ENCODE data around the gene KCNMA1.

DNA sequence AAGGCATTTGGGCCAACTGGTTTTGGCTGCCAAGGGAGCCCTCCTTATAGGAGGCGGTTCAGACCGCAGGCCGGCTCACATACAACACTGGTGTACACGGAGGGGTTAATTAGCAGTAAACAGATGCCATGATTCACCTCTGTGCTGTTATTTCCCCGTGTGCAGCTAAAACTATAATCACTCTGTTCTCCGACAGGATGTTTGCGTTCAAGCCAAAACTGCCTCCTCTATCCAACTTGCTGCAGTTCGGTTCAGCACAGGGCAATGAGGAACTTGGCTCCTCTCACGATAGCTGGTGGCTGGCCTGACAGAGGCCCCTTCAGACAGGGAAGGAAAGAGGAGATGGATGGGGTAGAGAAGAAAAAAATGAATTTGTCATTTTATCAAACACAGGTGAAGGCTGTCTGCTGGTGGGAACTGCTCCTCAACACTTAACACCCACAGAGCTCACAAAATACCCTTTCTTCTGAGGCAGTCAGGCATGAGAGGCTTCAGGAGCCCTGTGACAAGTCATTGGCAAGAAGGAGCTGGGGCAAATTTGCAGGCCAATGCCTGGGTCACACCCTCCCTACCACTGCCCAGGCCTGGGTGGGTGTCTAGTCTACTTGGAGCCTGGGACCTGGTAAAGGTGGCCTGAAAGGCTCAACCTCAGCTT, 24.0 kb downstream of the KCNMA1 start:
- TF ChIP-seq, protein P1, sequence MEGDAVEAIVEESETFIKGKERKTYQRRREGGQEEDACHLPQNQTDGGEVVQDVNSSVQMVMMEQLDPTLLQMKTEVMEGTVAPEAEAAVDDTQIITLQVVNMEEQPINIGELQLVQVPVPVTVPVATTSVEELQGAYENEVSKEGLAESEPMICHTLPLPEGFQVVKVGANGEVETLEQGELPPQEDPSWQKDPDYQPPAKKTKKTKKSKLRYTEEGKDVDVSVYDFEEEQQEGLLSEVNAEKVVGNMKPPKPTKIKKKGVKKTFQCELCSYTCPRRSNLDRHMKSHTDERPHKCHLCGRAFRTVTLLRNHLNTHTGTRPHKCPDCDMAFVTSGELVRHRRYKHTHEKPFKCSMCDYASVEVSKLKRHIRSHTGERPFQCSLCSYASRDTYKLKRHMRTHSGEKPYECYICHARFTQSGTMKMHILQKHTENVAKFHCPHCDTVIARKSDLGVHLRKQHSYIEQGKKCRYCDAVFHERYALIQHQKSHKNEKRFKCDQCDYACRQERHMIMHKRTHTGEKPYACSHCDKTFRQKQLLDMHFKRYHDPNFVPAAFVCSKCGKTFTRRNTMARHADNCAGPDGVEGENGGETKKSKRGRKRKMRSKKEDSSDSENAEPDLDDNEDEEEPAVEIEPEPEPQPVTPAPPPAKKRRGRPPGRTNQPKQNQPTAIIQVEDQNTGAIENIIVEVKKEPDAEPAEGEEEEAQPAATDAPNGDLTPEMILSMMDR (IDR thresholded peaks at IDR 0.05 in 2 of 3, conservative IDR thresholded peaks at IDR 0.05 in 1 of 3; ENCODE audit: control insufficient read depth in 2 of 3, extremely low read depth in 1 of 3, insufficient read depth in 1 of 3, low read depth in 3 of 3, low read length in 3 of 3) = no peak
- TF ChIP-seq POLR2A (IDR thresholded peaks at IDR 0.05; ENCODE audit: low read depth, low read length) (no peak), BHLHE40 (IDR thresholded peaks at IDR 0.05; ENCODE audit: borderline replicate concordance in 1 of 2, low read depth in 2 of 2, low read length in 1 of 2) (peak in 1 of 2 experiments; percentile 13; a peak in 1 of 4 replicates)
